C4-2B (cell line): ENCODE results near the gene PSME4.

Source experiments
- H3K27ac ChIP-seq: fragments of 450-650 bp; 2 replicates; pipeline ENCODE4 v1.5.1; 2017
- ZFX ChIP-seq: fragments of 450-650 bp; IDR thresholded peaks from 2 replicates; pipeline ENCODE4 v1.6.1; 2017
- TF ChIP-seq, protein P1 (sequence below): fragments of 450-650 bp; conservative IDR thresholded peaks from 2 replicates; pipeline ENCODE4 v1.5.1; 2017; ENCODE audit warnings: mild to moderate bottlenecking

PSME4 gene

DNA sequence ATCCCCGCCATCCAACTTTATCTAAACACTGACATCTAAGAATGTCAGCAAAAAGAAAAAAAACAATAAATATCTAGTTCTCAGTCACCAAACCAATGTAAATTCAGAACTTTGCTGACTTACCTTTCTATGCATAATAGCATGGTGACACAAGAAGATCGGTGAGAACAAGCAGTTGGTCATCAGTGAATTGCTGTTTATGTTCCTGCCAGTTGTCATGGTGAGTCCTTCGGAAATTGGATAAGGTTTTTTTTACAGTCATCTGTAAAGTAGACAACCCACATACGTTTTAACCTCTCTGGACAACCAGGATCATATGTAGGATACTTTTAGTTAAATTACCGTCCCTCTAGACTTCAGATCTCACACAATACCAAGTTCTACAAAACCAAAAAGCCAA, 104.8 kb downstream of the PSME4 start:
- TF ChIP-seq, protein P1, sequence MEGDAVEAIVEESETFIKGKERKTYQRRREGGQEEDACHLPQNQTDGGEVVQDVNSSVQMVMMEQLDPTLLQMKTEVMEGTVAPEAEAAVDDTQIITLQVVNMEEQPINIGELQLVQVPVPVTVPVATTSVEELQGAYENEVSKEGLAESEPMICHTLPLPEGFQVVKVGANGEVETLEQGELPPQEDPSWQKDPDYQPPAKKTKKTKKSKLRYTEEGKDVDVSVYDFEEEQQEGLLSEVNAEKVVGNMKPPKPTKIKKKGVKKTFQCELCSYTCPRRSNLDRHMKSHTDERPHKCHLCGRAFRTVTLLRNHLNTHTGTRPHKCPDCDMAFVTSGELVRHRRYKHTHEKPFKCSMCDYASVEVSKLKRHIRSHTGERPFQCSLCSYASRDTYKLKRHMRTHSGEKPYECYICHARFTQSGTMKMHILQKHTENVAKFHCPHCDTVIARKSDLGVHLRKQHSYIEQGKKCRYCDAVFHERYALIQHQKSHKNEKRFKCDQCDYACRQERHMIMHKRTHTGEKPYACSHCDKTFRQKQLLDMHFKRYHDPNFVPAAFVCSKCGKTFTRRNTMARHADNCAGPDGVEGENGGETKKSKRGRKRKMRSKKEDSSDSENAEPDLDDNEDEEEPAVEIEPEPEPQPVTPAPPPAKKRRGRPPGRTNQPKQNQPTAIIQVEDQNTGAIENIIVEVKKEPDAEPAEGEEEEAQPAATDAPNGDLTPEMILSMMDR: no peak
- no peak for TF ChIP-seq ZFX
- no peak overlapping the region for H3K27ac ChIP-seq

DNA sequence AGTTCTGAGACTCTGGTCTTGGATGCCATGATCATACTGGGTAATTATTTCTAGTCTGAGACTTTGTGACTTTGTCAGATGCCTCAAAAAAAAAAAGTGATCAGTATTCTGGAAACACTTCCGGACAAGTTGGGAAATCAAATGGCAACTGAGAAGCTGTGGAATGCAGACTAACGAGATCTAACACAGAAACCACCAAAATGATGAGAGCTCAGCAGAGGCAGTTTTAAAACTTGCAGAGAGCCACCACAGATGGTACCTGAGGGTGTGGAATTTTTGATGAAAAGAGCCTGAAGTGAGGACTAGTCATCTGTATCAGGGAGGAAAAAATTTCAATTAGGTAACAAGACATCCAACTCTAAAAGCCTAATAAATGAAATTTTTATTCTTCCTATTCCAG, 105.5 kb downstream of the PSME4 start:
- H3K27ac ChIP-seq: no peak overlapping the region
- no peak for TF ChIP-seq ZFX
- TF ChIP-seq, protein P1: no peak

DNA sequence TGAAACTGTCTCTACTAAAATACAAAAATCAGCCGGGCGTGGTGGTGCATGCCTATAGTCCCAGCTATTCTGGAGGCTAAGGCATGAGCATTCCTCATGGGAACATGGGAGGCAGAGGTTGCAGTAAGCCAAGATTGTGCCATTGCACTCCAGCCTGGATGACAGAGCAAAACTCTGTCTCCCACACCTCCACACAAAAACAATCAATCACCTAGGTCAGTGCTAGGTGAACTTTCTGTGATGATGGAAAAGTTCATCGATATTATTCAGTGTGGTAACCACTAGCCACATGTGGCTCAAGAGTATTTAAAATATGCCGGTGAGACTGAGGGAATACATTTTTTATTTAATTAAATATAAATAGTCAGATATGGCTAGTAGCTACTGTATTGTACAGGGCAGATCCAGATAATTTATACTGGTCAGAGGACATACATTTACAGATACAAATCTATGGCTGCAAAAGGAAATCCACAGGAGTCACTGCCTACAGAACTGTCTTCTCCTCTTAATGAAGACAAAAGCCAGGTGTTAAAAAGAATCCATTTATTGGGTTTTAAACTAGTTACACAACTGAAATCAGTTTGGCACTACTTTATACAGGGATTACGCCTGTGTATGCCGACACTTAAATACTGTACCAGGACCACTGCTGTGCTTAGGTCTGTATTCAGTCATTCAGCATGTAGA, 107.1 kb downstream of the PSME4 start:
- TF ChIP-seq ZFX: no peak
- TF ChIP-seq, protein P1: no peak
- H3K27ac ChIP-seq: no peak overlapping the region

DNA sequence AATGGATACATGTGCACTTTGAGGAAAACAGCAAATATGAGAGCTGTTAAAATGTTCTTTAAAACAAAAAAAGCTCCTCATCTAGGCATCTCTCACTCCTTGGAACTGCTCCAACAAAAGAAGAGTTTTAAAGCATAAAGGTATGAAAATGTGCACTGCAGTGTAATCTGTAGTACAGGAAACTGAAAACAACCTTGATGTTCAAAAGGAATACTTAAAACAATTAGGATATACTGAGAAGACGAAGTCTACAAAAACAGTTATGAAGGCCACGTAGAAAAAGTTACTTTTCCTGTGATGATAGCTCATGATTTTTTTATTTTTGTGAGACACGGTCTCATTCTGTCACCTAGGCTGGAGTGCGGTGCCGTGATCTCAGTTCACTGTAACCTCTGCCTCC, 109.0 kb downstream of the PSME4 start:
- TF ChIP-seq ZFX: no peak
- TF ChIP-seq, protein P1: no peak
- no peak overlapping the region for H3K27ac ChIP-seq

DNA sequence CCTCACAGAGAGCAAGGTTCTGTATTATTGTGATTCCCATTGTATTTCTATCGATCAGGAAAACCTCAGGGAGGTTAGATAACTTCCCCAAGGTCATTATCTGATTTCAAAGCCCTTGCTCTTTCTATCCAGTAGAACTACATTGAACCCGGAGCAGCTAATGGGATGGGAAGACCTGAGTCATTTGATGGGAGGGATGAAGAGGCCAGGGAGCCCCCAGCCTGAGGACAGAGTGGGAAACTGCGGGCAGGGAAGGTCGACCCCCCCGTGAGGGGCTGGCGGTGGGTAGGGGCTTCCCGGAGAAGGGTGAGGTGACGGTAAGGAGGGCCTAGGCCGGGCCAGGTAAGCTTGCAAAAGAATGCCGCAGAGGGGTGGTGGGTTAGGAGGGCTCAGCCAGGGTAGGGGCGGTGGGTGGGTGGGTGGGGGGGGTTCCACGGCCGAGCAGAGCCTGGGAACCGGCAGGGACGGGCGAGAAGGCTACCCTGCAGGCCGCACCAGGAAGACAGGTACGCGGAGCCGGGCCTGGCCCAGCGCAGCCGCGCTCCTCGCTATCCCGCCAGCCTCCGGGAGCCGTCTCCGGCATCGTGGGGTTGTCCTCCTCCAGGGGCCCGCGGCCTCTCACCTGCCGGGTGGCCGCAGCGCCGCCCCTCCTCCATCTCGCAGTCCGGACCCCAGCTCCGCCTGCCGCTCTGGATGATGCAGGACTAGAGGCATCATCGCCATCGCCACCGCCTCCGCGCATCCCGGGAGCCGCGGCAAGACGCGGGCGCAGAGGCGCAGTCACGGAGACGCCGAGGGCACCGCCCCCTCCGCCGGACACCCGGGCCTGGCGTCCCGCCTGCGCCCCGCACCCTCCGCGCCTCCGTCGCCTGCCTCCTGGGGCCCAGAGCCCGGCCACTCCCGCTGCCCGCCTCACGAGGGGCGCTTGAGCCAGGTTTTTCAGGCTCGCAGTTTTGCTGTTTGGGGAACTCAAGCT, 111.3 kb downstream of the PSME4 start, which contains the start of gene GPR75:
Gene GPR75, minus strand, starts transcription at position 762 of the 976 bp plus-strand sequence. CDS start 5,211 bp downstream, outside the sequence.
- no peak within 1 kb of the TSS for H3K27ac ChIP-seq

DNA sequence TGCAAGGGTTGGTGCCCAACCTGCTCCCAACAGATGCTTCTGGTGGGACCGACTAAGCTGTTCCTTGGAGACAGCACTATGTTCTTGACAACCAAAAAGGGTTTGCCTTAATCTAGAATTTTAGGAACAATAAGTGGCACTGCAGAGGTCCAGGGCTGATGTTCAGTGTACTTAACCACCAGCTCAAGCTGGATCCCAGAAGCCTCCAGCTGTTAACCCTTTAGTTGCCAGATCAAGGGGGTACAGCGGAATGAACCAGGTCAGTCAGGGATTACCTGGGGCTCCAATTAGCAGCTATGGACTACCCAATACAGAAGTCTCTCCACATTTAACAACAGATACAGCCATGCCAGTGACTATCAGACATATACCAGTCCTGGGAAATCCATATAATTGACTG, 114.5 kb downstream of the PSME4 start:
- TF ChIP-seq ZFX: no peak
- TF ChIP-seq, protein P1: no peak
- no peak overlapping the region for H3K27ac ChIP-seq

More for the DNA sequence above, 111.3 kb downstream of the PSME4 start, which contains the start of gene GPR75:
- TF ChIP-seq, protein P1: no peak

DNA sequence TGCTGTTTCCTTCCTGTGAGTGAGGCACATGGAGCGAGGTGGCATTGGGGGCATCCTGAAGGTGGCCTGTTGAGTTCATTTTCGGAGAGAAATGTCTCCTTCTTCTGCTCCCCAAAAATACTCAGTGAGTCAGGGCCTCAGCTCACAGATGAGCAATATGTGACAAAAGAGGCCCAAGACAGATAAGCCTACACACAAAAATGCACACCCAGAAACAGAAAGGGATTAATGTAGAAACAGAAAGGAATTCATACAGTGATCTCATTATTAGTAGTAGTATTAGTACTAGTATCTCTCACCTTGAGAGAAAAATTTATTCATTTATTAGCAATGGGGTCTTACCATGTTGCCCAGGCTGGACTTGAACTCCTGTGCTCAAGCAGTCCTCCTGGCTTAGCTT, 116.1 kb downstream of the PSME4 start:
- TF ChIP-seq, protein P1: no peak
- TF ChIP-seq ZFX: no peak
- no peak overlapping the region for H3K27ac ChIP-seq
